CD4-positive, alpha-beta T cell treated with Interferon alpha-2 for 1 hour (primary cell): ENCODE data around the gene TFR2.
"Not testable (repeated sequence)": the region's sequence is repeated elsewhere in the genome, so short reads cannot be mapped to it uniquely, and the experiment has no call there.

Source experiments
- DNase-seq, 2 donors: peaks; one replicate each; pipeline ENCODE4 v3.0.0-alpha.2; 2020 to 2022

The TFR2 gene

GRCh38 chr7:100678291-100678984, 37.1 kb upstream of the TFR2 start:
- DNase-seq, result no peak

- DNase-seq, result no peak
Measured at GRCh38 chr7:100677308-100678267, 36.2 kb upstream of the TFR2 start.

- no peak for DNase-seq
Measured at GRCh38 chr7:100676501-100677306, 35.4 kb upstream of the TFR2 start.

DNA sequence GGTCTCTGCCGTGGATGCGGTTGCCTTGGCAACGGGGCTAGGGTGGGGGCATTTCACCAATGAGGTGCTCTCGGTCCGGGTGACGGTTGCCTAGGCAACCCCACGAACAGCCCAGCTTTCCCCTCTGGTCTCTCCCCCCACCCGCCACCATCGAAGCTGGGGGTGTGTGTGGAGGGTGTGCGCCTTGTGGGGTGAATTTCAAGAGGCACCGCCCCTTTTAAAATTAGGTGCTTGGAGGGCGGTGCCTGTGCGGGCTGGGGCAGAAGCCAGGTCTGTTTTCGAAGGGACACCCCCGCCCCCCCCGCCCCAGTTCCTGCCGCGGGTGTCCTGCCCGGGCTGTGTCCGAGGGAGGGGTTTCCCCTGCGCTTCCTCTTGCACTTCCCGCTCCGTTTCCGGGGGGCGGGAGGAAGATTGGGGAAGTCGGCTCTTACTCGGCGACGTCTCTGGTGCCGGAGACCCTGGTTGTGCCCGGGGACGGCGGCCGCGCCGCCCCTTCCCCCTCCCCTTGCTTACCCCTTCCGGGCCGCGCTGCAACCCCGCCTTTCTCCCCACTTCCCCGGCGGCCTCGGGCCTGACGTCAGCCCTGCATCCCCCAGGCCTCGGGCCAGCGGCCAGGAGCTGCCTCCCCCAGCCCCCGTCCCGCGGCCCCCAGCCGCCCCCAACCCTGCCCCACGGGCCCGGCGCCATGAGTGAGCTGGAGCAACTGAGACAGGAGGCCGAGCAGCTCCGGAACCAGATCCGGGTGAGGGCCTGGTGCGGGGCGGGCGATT, 34.4 kb upstream of the TFR2 start:
- peak; percentile 96 for DNase-seq

DNA sequence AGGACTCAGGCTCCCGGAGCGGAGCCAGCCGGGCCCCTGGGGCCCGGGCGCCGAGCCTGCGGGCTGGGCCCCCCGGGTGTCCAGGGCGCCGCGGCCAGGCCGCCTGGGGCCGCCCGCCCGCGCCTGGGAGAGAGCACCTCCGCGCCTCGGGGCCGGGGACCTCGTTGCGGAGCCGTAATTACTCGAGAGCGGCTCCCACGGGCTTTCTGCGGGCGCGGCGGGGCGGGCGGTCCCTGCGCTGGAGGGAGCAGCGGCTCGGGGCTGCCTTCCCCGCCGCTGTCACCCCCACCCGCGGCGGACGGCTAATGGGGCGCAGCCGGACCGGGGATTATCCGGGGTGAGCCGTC, 33.7 kb upstream of the TFR2 start:
- DNase-seq, result no peak

- no peak for DNase-seq
Measured at GRCh38 chr7:100674411-100675104, 33.2 kb upstream of the TFR2 start.

GRCh38 chr7:100673942-100674410, 32.6 kb upstream of the TFR2 start:
- peak; percentile 43 to 57 for DNase-seq

GRCh38 chr7:100673302-100673941, 32.1 kb upstream of the TFR2 start, which contains the start of gene GNB2:
TSS of gene GNB2 (plus strand) at chr7:100673740. CDS start at chr7:100676266, 2,526 bp downstream.
- DNase-seq, result peak; percentile 99

- no peak for DNase-seq
Measured at GRCh38 chr7:100671353-100672327, 30.3 kb upstream of the TFR2 start.

GRCh38 chr7:100670074-100670473, 28.7 kb upstream of the TFR2 start:
- DNase-seq, result no peak

DNA sequence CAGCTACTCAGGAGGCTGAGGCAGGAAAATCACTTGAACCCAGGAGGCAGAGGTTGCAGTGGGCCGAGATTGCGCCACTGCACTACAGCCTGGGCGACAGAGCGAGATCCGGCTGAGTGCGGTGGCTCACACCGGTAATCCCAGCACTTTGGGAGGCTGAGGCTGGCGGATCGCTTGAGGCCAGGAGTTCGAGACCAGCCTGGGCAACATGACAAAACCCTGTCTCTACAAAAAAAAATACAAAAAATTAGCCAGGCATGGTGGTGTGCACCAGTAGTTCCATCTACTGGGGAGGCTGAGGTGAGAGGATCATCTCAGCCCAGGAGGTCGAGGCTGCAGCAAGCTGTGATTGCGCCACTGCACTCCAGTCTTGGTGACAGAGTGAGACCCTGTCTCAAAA, 27.8 kb upstream of the TFR2 start:
- DNase-seq, result not testable (repeated sequence)

GRCh38 chr7:100668069-100668449, 26.7 kb upstream of the TFR2 start:
- DNase-seq, result no peak

DNA sequence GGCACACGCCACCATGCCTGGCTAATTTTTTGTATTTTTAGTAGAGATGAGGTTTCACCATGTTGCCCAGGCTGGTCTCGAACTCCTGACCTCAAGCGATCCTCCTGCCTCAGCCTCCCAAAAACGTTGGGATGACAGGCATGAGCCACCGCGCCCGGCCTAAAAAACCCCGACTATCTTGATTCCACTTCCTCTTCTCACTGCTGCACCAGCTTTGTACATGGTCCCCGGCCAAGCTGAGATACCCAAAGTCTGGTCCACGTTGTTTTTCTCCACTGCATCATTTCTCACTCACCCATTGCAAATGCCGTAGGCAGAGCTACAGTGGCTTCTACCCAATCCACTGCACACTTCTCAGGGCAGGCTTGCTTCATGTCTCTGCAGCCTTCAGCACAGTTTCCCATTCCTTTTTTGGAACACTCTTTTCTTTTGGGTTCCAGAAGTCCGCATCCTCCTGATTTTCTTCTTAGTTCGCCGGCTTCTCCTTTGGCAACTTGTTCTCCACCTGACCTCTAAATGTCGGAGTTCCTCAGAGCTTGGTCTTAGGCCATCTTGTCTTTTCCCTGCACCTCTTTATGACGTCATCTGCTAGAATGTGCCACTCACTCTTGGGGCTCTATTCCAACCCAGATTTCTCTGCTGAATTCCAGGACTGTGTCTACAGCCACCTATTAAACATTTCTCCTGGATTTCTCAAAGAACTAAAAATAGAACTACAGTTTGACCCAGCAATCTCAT, 26.1 kb upstream of the TFR2 start:
- DNase-seq, result no peak

DNA sequence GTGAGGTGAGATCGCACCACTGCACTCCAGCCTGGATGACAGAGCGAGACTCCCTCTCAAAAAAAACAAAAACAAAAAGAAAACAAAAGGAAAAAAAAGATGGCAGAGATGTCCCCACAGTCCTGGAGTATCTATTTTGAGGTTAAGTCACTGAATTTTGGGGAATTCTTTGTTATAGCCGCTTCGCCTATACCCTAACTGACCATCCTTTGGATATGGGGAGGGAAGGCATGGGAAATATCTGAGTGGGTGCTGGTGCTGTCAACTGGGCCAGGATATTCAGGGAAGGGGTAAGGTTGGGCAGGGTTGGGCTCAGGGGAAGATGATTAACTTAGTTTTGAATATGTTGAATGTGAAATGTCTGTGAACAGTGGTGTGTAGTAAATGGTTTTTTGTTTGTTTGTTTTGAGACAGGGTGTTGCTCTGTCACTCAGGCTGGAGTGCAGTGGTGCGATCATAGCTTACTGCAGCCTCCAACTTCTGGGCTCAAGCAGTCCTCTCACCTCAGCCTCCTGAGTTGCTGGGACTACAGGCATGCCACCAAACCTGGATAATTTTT, 23.9 kb upstream of the TFR2 start:
- no peak for DNase-seq

GRCh38 chr7:100662194-100662776, 20.9 kb upstream of the TFR2 start:
- not testable (repeated sequence) for DNase-seq

- peak; percentile 47 to 61 for DNase-seq
Measured at GRCh38 chr7:100655908-100656674, 14.7 kb upstream of the TFR2 start, which contains the start of gene ACTL6B. TSS of gene ACTL6B (minus strand) at chr7:100656448. CDS start at chr7:100656354, 94 bp downstream.
